ENCODE results near the gene SMURF1. TPM values are rescaled to one million over a fixed set of nuclear protein-coding genes. Genes with fewer than 3 reads are reported as not detected.

The SMURF1 gene
- total RNA-seq, 1 donor from 2014 or later, result 35.0 TPM

- no peak overlapping the region for H3K4me3 ChIP-seq
- no peaks in the 10 kb centered on the region for H3K9me3 ChIP-seq
- H3K27me3 ChIP-seq, result no peaks in the 10 kb centered on the region
- peak overlapping the region; percentile 5 for H3K27ac ChIP-seq
- peak; percentile 48 for ATAC-seq
- intact Hi-C loops (cut with DNase I), result no loop called here
- no peak for DNase-seq
- peaks cover 69% of the 10 kb centered on the region for H3K4me1 ChIP-seq
- no peak for TF ChIP-seq CTCF (IDR thresholded peaks at IDR 0.05)
- no peaks in the 10 kb centered on the region for H3K36me3 ChIP-seq
Measured at GRCh38 chr7:99133766-99134564, 9.9 kb downstream of the SMURF1 start.

GRCh38 chr7:99132595-99133321 lies 11.2 kb downstream of the SMURF1 start:
- no peak for DNase-seq
- Histone ChIP-seq H3K27ac (no peak overlapping the region), H3K36me3 (no peaks in the 10 kb centered on the region), H3K27me3 (no peaks in the 10 kb centered on the region), H3K9me3 (no peaks in the 10 kb centered on the region), H3K4me1 (peaks cover 68% of the 10 kb centered on the region), H3K4me3 (no peak overlapping the region)
- TF ChIP-seq CTCF (IDR thresholded peaks at IDR 0.05), result no peak
- peak; percentile 53 for ATAC-seq
- intact Hi-C loops (cut with DNase I), result no loop called here

GRCh38 chr7:99131290-99131689 lies 12.6 kb downstream of the SMURF1 start:
- no peaks in the 10 kb centered on the region for H3K9me3 ChIP-seq
- DNase-seq (no peak), ATAC-seq (no peak)
- no peaks in the 10 kb centered on the region for H3K36me3 ChIP-seq
- H3K27ac ChIP-seq, result no peak overlapping the region
- TF ChIP-seq CTCF (IDR thresholded peaks at IDR 0.05), result no peak
- intact Hi-C loops (cut with DNase I), result no loop called here
- peaks cover 72% of the 10 kb centered on the region for H3K4me1 ChIP-seq
- no peaks in the 10 kb centered on the region for H3K27me3 ChIP-seq
- no peak overlapping the region for H3K4me3 ChIP-seq

- ATAC-seq, result no peak
- H3K36me3 ChIP-seq, result no peaks in the 10 kb centered on the region
- intact Hi-C loops (cut with DNase I), result no loop called here
Measured at GRCh38 chr7:99129536-99129935, 14.4 kb downstream of the SMURF1 start.

GRCh38 chr7:99129001-99129400 lies 14.9 kb downstream of the SMURF1 start:
- intact Hi-C loops (cut with DNase I), result no loop called here
- TF ChIP-seq CTCF (IDR thresholded peaks at IDR 0.05), result no peak
- H3K4me1 ChIP-seq, result peaks cover 70% of the 10 kb centered on the region
- H3K27me3 ChIP-seq, result no peaks in the 10 kb centered on the region
- DNase-seq (no peak), ATAC-seq (no peak)
- H3K4me3 ChIP-seq, result no peak overlapping the region
- H3K27ac ChIP-seq, result peak overlapping the region; percentile 45
- no peaks in the 10 kb centered on the region for H3K36me3 ChIP-seq
- no peaks in the 10 kb centered on the region for H3K9me3 ChIP-seq

More at GRCh38 chr7:99129536-99129935, 14.4 kb downstream of the SMURF1 start:
- Histone ChIP-seq H3K27me3 (no peaks in the 10 kb centered on the region), H3K9me3 (no peaks in the 10 kb centered on the region), H3K4me3 (no peak overlapping the region), H3K27ac (peak overlapping the region; percentile 45), H3K4me1 (peaks cover 70% of the 10 kb centered on the region)
- no peak for DNase-seq
- no peak for TF ChIP-seq CTCF (IDR thresholded peaks at IDR 0.05)
